GM12891 (cell line): Measurements from ENCODE around the gene HDGFL3.

ENCODE experiments used
- POLR2A ChIP-seq: IDR thresholded peaks from 2 replicates; pipeline ENCODE4 v1.6.1; 2011; ENCODE audit warnings: low read depth, low read length, control low read depth
- POLR2AphosphoS5 ChIP-seq: IDR thresholded peaks from 2 replicates; pipeline ENCODE4 v1.6.1; 2011; ENCODE audit warnings: low read depth, low read length, control low read depth
- POU2F2 ChIP-seq: IDR thresholded peaks from 2 replicates; pipeline ENCODE4 v1.6.1; 2011; ENCODE audit warnings: low read depth, mild to moderate bottlenecking, control low read depth, low read length, moderate library complexity

GRCh38 chr15:83160741-83161140 lies 46.9 kb downstream of the HDGFL3 start:
- TF ChIP-seq POLR2AphosphoS5 (no peak), POLR2A (no peak), POU2F2 (no peak)
